Dermis microvascular lymphatic vessel endothelial cell (primary cell): ENCODE results near the gene ZBTB11. TPM values are rescaled to one million over a fixed set of nuclear protein-coding genes. Genes with fewer than 3 reads are reported as not detected.
"Not testable (repeated sequence)": the region's sequence is repeated elsewhere in the genome, so short reads cannot be mapped to it uniquely, and the experiment has no call there.

Experiments
- DNase-seq, 2 donors: peaks; one replicate each; pipeline versions ENCODE4 v3.0.0 to v3.0.0-alpha.2; 2010; ENCODE audit warnings: low read depth in 2 of 2
- total RNA-seq: library from RNA; depleted of rRNA; stranded (reverse); fragments of >200 nt; gene quantifications from 2 replicates; pipeline ENCODE4 v1.2.1, GENCODE V29; 2014

Gene ZBTB11, protein sequence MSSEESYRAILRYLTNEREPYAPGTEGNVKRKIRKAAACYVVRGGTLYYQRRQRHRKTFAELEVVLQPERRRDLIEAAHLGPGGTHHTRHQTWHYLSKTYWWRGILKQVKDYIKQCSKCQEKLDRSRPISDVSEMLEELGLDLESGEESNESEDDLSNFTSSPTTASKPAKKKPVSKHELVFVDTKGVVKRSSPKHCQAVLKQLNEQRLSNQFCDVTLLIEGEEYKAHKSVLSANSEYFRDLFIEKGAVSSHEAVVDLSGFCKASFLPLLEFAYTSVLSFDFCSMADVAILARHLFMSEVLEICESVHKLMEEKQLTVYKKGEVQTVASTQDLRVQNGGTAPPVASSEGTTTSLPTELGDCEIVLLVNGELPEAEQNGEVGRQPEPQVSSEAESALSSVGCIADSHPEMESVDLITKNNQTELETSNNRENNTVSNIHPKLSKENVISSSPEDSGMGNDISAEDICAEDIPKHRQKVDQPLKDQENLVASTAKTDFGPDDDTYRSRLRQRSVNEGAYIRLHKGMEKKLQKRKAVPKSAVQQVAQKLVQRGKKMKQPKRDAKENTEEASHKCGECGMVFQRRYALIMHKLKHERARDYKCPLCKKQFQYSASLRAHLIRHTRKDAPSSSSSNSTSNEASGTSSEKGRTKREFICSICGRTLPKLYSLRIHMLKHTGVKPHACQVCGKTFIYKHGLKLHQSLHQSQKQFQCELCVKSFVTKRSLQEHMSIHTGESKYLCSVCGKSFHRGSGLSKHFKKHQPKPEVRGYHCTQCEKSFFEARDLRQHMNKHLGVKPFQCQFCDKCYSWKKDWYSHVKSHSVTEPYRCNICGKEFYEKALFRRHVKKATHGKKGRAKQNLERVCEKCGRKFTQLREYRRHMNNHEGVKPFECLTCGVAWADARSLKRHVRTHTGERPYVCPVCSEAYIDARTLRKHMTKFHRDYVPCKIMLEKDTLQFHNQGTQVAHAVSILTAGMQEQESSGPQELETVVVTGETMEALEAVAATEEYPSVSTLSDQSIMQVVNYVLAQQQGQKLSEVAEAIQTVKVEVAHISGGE
- total RNA-seq, result 15.9 and 17.3 TPM in 2 replicates

DNA sequence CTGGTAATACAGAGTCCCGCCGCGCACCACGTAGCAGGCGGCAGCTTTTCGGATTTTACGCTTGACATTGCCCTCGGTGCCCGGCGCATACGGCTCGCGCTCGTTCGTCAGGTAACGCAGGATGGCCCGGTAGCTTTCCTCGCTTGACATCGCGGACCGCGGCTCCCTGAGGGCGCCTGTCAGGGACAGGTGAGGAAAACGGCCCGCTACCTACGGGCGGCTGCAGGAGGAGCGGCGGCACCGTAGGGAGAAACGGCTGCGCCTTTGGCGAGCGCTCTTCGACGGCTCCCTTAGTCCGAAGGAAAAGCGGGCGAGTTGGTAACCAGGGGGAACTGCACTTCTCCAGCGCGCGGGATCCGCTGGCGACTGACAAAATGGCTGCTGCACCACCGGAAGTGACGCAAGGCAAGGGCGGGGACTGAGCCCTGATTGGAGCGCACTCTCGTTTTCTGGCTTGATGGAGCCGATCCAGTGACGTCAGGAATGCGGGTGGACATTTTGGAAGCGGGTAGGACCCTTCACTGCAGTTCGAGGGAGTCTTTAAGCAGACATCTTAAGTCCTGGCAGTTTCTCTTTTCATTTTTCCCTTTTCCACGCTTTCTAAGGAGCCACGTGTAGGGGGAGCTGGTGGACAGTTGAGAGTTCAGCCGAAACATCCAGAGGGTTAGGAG, at the start of gene ZBTB11:
Gene ZBTB11 (minus strand): TSS at position 368 of the 671 bp plus-strand sequence. CDS start 218 bp downstream, at position 150.
- DNase-seq, result peak; percentile 100

DNA sequence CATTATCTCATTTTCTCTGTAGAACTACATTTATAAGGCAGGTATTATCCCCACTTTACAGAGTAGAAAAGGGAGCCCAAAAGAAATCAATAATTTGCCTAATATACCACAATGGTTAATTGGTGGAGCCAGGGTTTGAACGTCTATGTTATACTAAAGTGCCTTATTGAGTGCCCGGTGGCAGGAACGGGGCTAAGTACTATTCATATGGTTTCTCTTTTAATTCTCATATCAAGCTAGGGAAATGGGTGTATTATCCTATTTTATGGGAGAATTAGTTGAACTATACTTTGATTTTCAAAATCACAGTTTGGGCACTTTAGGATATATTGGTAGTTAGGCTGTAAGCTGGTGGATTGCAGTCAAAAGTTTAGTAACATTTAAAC, 49.0 kb upstream of the ZBTB11 start:
- no peak for DNase-seq

DNA sequence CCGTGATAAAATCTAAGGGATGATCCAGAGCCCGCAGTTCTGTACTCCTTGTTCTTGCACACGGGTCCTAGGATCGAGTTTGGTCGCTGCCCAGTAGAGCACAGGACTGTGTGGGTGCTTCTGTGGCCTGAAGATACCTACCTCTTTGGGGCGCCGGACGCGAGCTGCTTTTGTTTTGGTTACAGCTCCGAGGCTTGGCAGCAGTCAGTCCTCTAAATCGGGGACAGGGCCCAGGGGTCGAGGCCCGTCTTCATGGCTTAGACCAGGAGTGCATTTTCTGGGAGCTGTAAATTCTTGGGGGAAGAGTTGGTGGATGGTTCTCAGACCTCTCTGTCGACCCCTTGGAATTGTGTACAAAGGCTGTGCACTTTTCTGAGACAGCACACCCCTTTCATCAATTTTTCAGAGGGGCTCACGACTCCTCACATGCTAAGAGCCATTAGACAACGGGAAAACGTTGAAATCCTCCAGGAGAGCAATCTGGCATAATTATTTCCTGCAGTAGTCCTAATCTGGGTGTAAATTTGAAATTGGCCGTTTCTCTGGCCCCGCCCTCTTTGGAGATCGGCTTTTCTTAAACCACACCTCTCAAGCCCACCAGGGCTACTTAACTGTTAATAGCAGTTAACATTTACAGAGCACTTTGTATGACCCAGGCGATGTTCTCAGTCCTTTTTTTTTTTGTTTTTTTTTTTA, 48.4 kb upstream of the ZBTB11 start:
- peak in 1 of 2 donors; percentile 40 for DNase-seq

DNA sequence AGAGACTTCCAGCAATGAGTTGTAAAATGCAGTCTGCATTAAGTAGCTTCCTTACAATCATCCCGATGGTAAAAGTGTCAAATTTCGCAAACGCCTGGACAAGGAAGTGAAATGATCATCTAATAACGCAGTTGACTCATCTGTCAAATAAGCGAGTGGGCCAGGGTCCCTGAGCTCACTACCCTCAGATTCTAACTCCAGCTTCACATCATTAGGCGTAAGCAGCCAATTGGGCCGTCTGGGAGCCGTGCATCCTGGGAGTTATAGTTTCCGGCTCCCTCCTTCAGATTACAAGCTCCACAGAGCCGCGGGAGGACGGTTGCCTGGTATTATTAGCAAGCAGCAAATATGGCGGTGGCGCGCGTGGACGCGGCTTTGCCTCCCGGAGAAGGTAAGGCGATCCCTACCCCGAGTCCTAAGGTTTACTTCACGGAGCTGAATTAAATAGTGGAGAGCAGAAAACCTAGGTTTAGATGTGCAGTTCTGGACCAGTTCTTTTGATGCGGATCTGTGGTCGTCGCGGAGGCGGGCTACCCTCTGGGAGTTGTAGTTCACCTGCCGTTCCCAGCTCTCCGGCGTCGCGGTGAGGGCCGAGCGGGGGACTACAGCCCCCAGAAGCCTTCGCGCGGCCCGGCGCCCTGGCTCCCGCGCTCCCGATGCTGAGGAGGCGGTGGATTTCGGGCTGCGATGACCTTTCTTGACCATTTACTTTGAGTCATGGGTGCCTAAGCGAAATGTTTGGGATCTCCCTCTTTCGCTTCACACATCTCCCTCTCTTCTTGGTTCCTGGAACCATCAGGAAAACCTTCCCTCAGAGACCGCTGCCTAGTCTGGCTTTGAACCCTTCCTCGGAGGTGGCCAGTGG, 47.6 kb upstream of the ZBTB11 start, which contains the start of gene CEP97:
Gene CEP97 (plus strand): TSS at position 286 of the 865 bp plus-strand sequence. CDS start 63 bp downstream, at position 349.
- DNase-seq, result peak; percentile 69 to 89

DNA sequence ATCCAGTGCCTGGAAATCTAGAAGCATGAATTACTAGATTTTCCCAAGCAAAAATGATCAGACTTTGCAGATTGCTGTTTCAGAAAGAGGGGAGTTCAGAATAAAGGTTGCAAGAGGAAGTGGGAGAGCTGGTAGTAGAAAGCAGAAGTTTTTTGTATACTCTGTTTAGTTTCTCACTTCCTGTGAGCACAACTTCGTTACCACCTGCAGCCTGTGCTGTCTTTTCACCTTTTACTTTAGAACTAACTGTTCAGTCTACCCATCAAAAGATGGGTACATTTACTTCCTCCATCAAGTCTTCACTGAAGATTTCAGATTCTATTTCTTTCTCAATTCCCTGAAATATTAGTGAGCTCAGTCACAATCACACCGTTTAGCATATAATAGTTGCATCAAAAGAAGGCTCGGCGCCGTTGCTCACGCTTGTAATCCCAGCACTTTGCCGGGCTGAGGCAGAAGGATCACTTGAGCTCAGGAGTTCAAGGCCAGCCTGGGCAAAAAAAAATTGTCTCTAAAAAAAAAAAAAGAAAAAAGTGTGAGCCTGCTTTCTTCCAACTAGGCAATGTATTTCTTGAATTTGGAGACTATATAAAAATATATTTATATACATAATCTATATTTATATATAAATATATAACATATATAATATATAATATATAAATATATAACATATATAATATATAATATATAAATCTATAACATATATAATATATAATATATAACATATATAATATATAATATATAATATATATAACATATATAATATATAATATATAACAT, 45.7 kb upstream of the ZBTB11 start:
- no peak for DNase-seq

DNA sequence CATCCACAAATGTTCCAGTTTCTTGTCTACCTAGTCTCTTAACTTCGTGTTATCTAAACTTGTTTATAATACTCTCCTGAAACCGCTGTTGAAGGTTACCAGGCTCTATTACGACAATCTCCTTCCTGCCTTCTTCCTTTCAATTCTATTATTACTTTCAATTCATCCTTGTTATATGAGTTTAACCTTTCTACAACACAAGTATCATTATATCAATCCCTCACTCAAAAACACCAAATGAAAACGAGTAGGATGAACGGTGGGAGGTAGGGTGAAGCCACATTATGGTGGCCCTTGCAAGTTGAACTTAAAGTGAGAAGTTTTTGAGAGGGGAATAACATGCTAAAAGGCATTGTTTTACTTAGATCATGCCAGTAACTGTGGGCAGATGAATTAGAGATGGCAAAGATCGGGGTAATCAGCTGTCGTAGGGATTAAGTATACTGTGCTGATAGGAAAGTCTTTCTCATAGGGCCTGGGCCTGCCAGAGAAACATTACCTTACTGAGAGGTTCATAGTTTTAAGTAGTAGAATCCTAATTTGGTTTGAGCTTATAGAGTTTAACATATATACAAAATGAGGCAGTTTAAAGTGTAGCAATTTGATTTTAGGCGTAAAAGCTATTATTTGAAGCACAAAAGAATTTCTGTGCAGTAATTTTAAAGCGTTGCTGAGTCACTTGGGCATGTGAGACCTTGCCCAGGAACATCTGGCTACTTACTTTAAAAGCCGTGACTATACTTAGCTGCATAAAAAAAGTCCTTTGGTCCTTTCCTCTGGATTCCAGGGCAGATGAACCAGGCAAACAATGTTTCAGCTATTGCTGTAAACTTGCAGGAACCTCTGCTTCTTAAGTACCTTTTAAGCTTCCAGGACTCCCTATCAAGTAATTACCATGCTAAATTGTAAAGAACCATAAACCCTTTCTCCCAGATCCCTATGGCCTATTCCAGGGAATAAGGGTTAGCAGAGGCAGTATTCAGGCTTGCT, 44.2 kb upstream of the ZBTB11 start:
- DNase-seq, result no peak

DNA sequence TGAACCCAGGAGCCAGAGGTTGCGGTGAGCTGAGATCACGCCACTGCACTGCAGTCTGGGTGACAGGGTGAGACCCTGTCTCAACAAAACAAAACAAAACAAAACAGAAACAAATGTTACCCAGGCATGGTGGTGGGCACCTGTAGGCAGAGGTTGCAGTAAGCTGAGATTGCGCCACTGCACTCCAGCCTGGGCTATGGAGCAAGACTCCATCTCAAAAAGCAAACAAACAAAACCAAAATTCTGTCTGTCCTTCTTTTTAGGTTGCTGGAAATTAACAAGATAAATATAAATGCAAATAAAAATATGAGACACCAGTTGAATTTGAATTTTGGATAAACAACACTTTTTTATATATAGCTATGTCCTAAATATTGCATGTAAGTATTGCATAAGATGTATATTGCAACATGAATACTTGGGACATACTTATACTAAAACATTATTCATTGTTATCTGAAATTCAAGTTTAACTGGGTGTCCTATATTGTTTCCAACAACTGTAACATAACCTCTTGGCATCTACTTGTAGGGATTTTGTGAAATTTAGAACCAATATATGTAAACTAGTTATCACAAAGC, 42.8 kb upstream of the ZBTB11 start:
- DNase-seq, result no peak

DNA sequence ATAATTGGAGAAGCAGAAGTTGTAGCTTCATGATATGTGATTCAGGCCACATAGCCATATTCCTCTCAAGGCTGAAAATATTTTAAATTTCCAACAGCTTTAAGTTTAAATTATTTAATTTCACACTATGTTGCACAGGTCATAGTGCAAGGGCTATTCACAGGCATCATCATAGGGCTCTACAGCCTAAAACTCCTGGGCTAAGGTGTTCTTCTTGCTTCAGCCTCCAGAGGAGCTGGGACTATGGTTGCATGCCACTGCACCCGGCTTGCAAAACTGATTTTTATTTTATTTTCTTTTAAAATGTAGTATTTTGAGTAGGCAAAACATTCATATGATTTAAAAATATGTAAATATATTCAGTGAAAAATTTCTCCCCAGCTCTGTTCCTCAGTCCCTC, 41.5 kb upstream of the ZBTB11 start:
- no peak for DNase-seq

DNA sequence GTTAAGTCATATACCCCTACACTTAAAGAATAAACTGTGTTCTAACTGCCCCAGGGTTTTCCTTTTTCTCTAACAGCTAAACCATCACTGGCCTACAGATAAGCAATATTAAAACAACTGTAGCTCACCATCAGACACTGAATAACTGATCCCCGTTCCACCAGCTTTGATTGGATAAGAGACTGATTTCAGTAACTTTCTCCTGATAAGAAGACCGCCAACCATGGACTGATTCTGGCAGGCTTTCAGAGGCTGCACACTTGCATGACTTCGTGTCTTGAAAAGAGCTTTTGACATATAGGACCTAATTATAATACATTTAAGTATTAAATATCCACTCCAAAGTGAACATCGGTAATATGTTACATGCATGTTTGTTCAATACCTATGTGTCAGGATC, 32.2 kb upstream of the ZBTB11 start:
- no peak for DNase-seq

DNA sequence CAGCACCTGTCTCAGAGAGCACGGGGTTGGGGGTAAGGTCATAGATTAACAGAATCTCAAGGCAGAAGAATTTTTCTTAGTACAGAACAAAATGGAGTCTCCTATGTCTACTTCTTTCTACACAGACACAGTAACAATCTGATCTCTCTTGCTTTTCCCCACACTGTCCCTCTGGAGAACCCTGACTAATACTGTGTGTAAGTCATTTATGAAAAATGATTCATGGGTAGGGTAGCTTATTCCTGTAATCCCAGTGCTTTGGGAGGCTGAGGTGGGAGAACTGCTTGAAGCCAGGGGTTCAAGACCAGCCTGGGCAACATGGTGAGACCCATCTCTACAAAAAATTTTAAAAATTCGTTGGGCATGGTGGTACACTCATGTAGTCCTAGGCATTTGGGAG, 27.7 kb upstream of the ZBTB11 start:
- not testable (repeated sequence) for DNase-seq

DNA sequence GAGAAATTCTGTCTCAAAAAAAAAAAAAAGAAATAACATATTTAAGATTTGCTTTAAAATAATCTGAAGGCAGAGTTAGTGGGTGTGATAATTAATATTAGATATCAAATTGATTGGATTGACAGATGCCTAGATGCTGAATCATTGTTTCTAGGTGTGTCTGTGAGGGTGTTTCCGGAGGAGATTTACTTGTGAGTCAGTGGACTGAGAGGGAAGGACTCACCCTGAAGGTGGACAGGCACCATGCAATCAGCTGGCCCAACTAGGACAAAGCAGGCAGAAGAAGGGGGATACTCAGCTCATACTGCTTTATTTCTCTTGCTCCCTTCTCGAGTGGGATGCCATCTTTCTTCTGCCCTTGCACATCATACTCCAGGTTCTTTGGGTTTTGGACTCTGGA, 26.2 kb upstream of the ZBTB11 start:
- peak in 1 of 2 donors; percentile 13 for DNase-seq

DNA sequence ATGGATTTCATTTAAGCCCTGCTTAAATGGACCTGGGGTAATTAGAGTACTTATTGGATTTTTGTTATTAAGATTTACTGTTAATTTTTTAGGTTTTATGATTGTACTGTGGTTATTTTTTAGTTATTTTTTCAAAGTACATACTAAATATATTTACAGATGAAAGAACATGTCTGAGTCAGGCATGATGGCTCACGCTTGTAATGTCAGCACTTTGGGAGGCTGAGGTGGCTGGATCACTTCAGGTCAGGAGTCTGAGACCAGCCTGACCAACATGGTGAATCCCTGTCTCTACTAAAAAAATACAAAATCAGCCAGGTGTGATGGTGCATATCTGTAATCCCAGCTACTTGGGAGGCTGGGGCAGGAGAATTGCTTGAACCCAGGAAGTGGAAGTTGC, 25.8 kb upstream of the ZBTB11 start:
- DNase-seq, result no peak

DNA sequence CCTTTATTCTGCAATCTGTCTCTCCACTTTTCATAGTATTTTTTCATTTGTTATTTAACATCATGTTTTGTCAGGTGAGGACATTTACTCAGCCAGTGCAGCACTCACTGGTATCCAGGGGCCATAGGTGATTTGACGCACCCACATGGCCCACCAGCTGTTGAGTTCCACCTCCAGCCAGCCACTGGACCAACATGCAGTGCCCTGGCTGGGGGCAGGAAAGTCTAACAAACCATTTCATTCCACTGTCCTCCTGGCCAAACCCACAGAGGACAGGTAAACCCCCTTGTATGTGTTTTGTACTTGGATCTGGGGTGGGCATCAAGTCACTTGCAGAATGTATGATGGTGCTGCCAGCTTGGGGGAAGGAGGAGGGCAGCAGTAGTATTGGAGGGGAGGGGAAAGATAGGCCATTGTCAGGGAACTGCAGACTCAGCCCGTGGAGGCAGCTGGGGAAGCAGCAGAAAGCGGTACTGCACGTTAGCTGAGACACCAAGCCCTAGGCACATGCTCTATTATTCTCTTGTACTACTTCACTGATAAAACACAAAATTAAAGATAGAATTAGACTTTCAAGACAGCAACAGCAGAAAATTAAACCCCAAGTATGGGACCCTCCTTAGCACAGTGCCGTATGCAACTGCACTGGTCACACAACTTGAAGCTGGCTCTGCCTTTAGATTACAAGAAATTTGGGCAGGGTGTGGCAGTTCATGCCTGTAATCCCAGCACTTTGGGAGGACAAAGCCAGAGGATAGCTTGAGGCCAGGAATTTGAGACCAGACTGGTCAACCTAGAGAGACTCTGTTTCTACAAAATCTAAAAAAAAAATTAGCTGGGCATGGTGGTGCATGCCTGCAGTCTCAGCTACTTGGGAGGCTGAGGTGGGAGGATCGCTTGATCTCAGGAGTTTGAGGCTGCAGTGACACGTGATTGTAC, 25.0 kb upstream of the ZBTB11 start:
- DNase-seq, result no peak

DNA sequence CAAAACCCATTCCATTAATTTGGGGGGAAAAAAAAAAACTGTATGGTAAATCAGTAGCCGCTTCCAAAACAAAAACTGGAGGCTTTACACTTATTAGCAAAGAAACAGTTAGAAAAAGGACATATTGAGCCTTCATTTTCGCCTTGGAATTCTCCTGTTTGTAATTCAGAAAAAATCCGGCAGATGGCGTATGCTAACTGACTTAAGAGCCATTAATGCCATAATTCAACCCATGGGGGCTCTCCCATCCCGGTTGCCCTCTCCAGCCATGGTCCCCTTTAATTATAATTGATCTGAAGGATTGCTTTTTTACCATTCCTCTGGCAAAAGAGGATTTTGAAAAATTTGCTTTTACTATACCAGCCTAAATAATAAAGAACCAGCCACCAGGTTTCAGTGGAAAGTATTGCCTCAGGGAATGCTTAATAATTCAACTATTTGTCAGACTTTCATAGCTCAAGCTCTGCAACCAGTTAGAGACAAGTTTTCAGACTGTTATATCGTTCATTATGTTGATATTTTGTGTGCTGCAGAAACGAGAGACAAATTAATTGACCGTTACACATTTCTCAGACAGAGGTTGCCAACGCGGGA, 18.9 kb upstream of the ZBTB11 start:
- DNase-seq, result peak; percentile 56 to 64

DNA sequence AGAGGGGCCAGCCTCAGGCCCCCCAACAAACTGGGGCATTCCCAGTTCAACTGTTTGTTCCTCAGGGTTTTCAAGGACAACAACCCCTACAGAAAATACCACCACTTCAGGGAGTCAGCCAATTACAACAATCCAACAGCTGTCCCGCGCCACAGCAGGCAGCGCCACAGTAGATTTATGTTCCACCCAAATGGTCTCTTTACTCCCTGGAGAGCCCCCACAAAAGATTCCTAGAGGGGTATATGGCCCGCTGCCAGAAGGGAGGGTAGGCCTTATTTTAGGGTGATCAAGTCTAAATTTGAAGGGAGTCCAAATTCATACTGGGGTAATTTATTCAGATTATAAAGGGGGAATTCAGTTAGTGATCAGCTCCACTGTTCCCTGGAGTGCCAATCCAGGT, 17.9 kb upstream of the ZBTB11 start:
- DNase-seq, result not testable (repeated sequence)

DNA sequence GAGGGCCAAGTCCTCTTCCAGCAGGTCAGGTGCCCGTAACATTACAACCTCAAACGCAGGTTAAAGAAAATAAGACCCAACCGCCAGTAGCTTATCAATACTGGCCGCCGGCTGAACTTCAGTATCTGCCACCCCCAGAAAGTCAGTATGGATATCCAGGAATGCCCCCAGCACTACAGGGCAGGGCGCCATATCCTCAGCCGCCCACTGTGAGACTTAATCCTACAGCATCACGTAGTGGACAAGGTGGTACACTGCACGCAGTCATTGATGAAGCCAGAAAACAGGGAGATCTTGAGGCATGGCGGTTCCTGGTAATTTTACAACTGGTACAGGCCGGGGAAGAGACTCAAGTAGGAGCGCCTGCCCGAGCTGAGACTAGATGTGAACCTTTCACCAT, 16.6 kb upstream of the ZBTB11 start:
- DNase-seq, result peak in 1 of 2 donors; percentile 61
